HL-60 (cell line): ENCODE results near the gene MIOS.

Experiments
- DNase-seq, 2 experiments: peaks; one replicate each; pipeline ENCODE4 v3.0.0-alpha.2; 2010 to 2020; ENCODE audit warnings: low read depth in 1 of 2, low spot score in 1 of 2
- H3K27ac ChIP-seq: fragments of 250-450 bp; sonication (Bioruptor Pico); replicated peaks from 2 replicates; pipeline ENCODE4 v1.5.1; 2020; ENCODE audit warnings: mild to moderate bottlenecking, moderate library complexity
- H3K27me3 ChIP-seq: fragments of 250-450 bp; sonication (Bioruptor Pico); 2 replicates; pipeline ENCODE4 v1.5.1; 2021; ENCODE audit warnings: mild to moderate bottlenecking, moderate library complexity; ENCODE audit not compliant: insufficient read depth, poor library complexity, severe bottlenecking
- H3K4me3 ChIP-seq: replicated peaks from 2 replicates; pipeline ENCODE4 v1.5.1; 2011; ENCODE audit warnings: mild to moderate bottlenecking, control low read depth, low read length; ENCODE audit not compliant: insufficient read depth
- CTCF ChIP-seq: IDR thresholded peaks from one replicate; pipeline ENCODE4 v1.5.1; 2011; ENCODE audit warnings: low read length, control low read depth, inconsistent platforms; ENCODE audit not compliant: insufficient read depth
- GABPA ChIP-seq: IDR thresholded peaks from 2 replicates; pipeline ENCODE4 v1.6.1; 2012; ENCODE audit warnings: low read depth
- POLR2AphosphoS5 ChIP-seq: IDR thresholded peaks from 2 replicates; pipeline ENCODE4 v1.6.1; 2012; ENCODE audit warnings: low read depth
- SPI1 ChIP-seq: IDR thresholded peaks from 2 replicates; pipeline ENCODE4 v1.6.1; 2012; ENCODE audit warnings: low read depth, mild to moderate bottlenecking, borderline replicate concordance
- TF ChIP-seq, protein P1 (sequence below): IDR thresholded peaks from 2 replicates; pipeline ENCODE4 v1.6.1; 2012; ENCODE audit warnings: low read depth; ENCODE audit not compliant: insufficient replicate concordance

MIOS gene

DNA sequence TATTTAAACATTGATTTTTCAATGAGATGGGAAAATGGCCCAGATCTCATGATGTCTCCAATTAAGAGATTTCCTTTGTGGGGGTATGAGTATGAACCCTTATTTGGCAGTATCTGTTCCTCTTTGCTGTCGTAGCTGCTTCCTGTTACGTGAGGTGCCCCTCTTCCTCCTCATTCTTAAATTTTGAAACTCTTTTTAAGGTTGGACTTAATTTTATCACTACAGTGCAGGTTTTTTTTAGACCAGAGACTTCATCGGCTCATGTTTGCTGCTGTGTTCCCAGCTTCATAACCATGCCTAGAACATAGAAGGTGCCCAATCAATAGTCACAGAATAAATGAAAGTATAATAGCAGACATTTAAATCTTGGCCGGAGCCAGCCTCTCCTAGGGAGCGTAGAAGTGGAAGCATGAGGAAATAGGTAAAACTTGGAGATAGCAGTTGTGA, 2.4 kb downstream of the MIOS start:
- TF ChIP-seq CTCF = no peak
- peak; percentile 29; the same call in 1 of the 2 replicates for TF ChIP-seq GABPA
- no peak for TF ChIP-seq POLR2AphosphoS5
- peak; percentile 79 for TF ChIP-seq SPI1
- peak overlapping the region; percentile 61 for H3K4me3 ChIP-seq
- H3K27ac ChIP-seq = peak overlapping the region; percentile 61
- no peaks in the 10 kb centered on the region for H3K27me3 ChIP-seq
- DNase-seq = peak in 1 of 2 experiments; percentile 27

DNA sequence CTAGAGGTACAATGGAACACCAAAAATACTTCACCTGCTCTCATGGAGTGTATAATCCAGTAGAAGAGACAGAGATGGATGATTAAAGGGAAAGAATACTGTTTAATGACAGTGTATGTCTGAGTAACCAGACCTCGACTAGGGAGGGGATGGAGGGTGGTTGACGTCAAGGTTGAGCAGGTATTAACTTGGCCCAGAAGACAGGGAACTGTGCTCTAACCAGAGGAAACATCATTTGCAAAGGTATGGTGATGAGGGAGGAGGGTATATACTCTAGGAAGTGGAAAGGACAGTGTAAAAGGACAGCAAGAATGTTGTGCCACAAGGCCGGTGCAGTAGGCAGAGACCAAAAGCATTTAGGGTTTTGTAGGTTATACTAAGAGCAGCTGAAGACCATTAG, 2.9 kb downstream of the MIOS start:
- TF ChIP-seq SPI1 (no peak), GABPA (no peak), CTCF (no peak), POLR2AphosphoS5 (no peak)
- TF ChIP-seq, protein P1, sequence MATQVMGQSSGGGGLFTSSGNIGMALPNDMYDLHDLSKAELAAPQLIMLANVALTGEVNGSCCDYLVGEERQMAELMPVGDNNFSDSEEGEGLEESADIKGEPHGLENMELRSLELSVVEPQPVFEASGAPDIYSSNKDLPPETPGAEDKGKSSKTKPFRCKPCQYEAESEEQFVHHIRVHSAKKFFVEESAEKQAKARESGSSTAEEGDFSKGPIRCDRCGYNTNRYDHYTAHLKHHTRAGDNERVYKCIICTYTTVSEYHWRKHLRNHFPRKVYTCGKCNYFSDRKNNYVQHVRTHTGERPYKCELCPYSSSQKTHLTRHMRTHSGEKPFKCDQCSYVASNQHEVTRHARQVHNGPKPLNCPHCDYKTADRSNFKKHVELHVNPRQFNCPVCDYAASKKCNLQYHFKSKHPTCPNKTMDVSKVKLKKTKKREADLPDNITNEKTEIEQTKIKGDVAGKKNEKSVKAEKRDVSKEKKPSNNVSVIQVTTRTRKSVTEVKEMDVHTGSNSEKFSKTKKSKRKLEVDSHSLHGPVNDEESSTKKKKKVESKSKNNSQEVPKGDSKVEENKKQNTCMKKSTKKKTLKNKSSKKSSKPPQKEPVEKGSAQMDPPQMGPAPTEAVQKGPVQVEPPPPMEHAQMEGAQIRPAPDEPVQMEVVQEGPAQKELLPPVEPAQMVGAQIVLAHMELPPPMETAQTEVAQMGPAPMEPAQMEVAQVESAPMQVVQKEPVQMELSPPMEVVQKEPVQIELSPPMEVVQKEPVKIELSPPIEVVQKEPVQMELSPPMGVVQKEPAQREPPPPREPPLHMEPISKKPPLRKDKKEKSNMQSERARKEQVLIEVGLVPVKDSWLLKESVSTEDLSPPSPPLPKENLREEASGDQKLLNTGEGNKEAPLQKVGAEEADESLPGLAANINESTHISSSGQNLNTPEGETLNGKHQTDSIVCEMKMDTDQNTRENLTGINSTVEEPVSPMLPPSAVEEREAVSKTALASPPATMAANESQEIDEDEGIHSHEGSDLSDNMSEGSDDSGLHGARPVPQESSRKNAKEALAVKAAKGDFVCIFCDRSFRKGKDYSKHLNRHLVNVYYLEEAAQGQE = no peak
- H3K27me3 ChIP-seq = no peaks in the 10 kb centered on the region
- H3K4me3 ChIP-seq = peak overlapping the region; percentile 61
- peak overlapping the region; percentile 61 for H3K27ac ChIP-seq
- DNase-seq = no peak

DNA sequence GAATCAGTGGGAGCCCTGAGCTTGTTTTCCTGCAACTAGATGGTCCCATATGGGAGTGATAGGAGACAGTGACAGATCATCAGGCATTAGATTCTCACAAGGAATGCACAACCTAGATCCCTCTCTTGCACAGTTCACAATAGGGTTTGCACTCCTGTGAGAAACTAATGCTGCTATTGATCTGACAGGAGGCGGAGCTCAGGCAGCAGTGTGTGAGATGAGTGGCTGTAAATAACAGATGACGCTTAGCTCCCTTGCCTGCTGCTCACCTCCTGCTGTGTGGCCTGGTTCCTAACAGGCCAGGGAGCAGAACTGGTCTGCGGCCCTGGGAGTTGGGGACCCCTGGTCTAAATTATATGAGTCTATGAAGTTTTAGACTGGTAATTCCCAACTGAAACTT, 3.9 kb downstream of the MIOS start:
- Histone ChIP-seq H3K27me3 (no peaks in the 10 kb centered on the region), H3K4me3 (no peak overlapping the region), H3K27ac (no peak overlapping the region)
- TF ChIP-seq POLR2AphosphoS5 = no peak
- TF ChIP-seq CTCF = no peak
- TF ChIP-seq, protein P1 = no peak
- TF ChIP-seq SPI1 = no peak
- TF ChIP-seq GABPA = no peak
- no peak for DNase-seq

DNA sequence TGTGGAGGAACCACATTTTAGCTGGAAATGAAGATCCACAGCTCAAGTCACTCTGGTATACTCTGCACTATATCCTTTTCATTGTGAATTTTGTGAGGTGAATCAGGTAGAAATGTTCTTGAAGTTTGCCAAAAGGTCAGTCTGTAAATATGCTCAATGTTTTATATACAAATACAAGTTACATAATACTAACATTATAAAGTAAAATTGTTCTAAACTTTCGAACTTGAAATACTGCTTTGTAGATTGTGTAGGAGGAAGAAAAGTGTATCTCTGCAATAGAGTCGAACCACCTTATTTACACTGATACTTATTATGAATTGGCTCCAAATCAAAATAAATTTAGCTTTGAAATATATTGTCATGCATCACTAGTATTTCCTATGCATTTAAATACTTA, 7.0 kb downstream of the MIOS start:
- H3K4me3 ChIP-seq = no peak overlapping the region
- no peak for DNase-seq
- no peak overlapping the region for H3K27ac ChIP-seq
- TF ChIP-seq POLR2AphosphoS5 (no peak), GABPA (no peak), CTCF (no peak), SPI1 (no peak)
- TF ChIP-seq, protein P1 = no peak
- no peaks in the 10 kb centered on the region for H3K27me3 ChIP-seq
